Measurements from ENCODE around the gene METTL8.
"Not testable (repeated sequence)": the region's sequence is repeated elsewhere in the genome, so short reads cannot be mapped to it uniquely, and the experiment has no call there.

Gene METTL8

GRCh38 chr2:171394164-171394740, 39.5 kb downstream of the METTL8 start:
- DNase-seq: no peak

GRCh38 chr2:171393487-171393886, 40.3 kb downstream of the METTL8 start:
- no peak for DNase-seq

GRCh38 chr2:171391532-171391931, 42.3 kb downstream of the METTL8 start:
- no peak for DNase-seq

GRCh38 chr2:171390941-171391516, 42.8 kb downstream of the METTL8 start:
- DNase-seq: no peak

- no peak for DNase-seq
Measured at GRCh38 chr2:171389780-171390179, 44.0 kb downstream of the METTL8 start.

GRCh38 chr2:171389325-171389724, 44.5 kb downstream of the METTL8 start:
- DNase-seq: no peak

- no peak for DNase-seq
Measured at GRCh38 chr2:171387052-171387451, 46.7 kb downstream of the METTL8 start.

GRCh38 chr2:171386627-171387026, 47.2 kb downstream of the METTL8 start:
- no peak for DNase-seq

- no peak for DNase-seq
Measured at GRCh38 chr2:171383134-171383533, 50.7 kb downstream of the METTL8 start.

GRCh38 chr2:171382175-171382574, 51.6 kb downstream of the METTL8 start:
- DNase-seq: not testable (repeated sequence)

GRCh38 chr2:171377852-171378251, 55.9 kb downstream of the METTL8 start:
- DNase-seq: not testable (repeated sequence)

GRCh38 chr2:171367692-171368091, 66.1 kb downstream of the METTL8 start:
- no peak for DNase-seq

GRCh38 chr2:171365778-171366177, 68.0 kb downstream of the METTL8 start:
- DNase-seq: no peak

GRCh38 chr2:171365232-171365631, 68.6 kb downstream of the METTL8 start:
- no peak for DNase-seq

- no peak for DNase-seq
Measured at GRCh38 chr2:171362396-171362795, 71.4 kb downstream of the METTL8 start.

GRCh38 chr2:171360905-171361304, 72.9 kb downstream of the METTL8 start:
- DNase-seq: no peak

GRCh38 chr2:171353746-171354145, 80.0 kb downstream of the METTL8 start:
- DNase-seq: not testable (repeated sequence)

GRCh38 chr2:171348056-171348455, 85.7 kb downstream of the METTL8 start:
- no peak for DNase-seq

- no peak for DNase-seq
Measured at GRCh38 chr2:171347591-171348032, 86.2 kb downstream of the METTL8 start.

GRCh38 chr2:171346723-171347557, 86.8 kb downstream of the METTL8 start:
- DNase-seq: no peak

GRCh38 chr2:171345971-171346722, 87.6 kb downstream of the METTL8 start:
- DNase-seq: no peak

GRCh38 chr2:171344182-171344581, 89.6 kb downstream of the METTL8 start:
- no peak for DNase-seq

GRCh38 chr2:171342067-171342413, 91.8 kb downstream of the METTL8 start:
- no peak for DNase-seq

Data from activated T-cell treated with anti-CD3 and anti-CD28 coated beads for 4 hours (primary cell).